HG03558 (cell line): ENCODE measurements around the gene PCDHGB6.
"Not testable (repeated sequence)": the region's sequence is repeated elsewhere in the genome, so short reads cannot be mapped to it uniquely, and the experiment has no call there.

ENCODE experiments used
- ATAC-seq: cut with Tn5 transposase; IDR thresholded peaks from one replicate; pipeline ENCODE4 v1.9.1; 2021; ENCODE audit warnings: moderate number of reproducible peaks; ENCODE audit not compliant: unreplicated experiment; ENCODE audit errors: extremely low read depth

PCDHGB6 gene

DNA sequence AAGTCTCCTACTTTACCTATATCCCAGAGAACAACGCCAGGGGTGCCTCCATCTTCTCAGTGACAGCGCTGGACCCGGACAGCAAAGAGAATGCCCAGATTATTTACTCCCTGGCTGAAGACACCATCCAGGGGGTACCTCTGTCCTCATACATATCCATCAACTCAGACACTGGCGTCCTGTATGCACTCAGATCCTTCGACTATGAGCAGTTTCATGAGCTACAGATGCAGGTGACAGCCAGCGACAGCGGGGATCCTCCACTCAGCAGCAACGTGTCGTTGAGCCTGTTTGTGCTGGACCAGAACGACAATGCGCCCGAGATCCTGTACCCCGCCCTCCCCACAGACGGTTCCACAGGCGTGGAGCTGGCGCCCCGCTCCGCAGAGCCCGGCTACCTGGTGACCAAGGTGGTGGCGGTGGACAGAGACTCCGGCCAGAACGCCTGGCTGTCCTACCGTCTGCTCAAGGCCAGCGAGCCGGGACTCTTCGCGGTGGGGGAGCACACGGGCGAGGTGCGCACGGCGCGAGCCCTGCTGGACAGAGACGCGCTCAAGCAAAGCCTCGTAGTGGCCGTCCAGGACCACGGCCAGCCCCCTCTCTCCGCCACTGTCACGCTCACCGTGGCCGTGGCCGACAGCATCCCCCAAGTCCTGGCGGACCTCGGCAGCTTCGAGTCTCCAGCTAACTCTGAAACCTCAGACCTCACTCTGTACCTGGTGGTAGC lies 6.9 kb downstream of the PCDHGB6 start:
- ATAC-seq = not testable (repeated sequence)

GRCh38 chr5:141415275-141415618 lies 7.4 kb downstream of the PCDHGB6 start:
- not testable (repeated sequence) for ATAC-seq

GRCh38 chr5:141417494-141418172 lies 9.8 kb downstream of the PCDHGB6 start, which contains the start of gene PCDHGB7:
Gene PCDHGB7, plus strand, starts transcription at chr5:141417677. Its CDS starts 183 bp downstream, at chr5:141417860.
- peak; percentile 39 for ATAC-seq

DNA sequence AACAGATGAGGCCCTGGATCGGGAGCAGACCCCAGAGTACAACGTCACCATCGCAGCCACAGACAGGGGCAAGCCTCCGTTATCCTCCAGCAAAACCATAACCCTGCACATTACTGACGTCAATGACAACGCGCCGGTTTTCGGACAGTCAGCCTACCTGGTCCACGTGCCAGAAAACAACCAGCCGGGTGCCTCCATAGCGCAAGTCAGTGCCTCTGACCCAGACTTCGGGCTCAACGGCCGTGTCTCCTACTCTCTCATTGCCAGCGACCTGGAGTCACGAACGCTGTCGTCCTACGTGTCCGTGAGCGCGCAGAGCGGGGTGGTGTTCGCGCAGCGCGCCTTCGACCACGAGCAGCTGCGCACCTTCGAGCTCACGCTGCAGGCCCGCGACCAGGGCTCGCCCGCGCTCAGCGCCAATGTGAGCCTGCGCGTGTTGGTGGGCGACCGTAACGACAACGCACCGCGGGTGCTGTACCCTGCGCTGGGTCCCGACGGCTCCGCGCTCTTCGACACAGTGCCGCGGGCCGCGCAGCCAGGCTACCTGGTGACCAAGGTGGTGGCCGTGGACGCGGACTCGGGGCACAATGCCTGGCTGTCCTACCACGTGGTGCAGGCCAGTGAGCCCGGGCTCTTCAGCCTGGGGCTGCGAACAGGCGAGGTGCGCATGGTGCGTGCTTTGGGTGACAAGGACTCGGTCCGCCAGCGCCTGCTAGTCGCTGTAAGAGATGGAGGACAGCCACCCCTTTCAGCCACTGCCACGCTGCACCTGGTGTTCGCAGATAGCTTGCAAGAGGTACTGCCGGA lies 11.5 kb downstream of the PCDHGB6 start:
- no peak for ATAC-seq

DNA sequence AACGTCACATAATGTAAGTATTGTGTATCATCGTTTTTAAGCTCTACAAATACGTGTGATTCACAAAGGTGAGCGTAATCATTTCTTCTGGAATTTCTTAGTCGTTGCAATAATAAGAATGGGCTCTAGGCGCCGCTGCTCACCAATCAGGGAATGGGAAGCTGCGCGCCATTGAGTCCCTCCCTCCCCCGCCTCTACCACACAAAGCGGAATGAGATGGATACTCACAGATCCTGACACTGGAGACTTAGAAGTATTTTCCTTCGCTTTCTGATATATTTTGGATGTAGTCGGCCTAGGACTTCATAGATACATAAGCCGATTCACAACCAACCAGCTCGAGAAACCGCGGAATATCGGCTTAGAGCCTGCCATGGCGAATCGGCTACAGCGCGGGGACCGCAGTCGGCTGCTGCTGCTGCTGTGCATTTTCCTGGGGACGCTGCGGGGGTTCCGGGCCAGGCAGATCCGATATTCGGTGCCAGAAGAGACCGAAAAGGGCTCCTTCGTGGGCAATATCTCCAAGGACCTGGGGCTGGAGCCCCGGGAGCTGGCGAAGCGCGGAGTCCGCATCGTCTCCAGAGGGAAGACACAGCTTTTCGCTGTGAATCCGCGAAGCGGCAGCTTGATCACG lies 13.2 kb downstream of the PCDHGB6 start, which contains the start of gene PCDHGA11:
Gene PCDHGA11, plus strand, starts transcription at position 197 of the 634 bp plus-strand sequence. Its CDS starts 177 bp downstream, at position 374.
- no peak for ATAC-seq

DNA sequence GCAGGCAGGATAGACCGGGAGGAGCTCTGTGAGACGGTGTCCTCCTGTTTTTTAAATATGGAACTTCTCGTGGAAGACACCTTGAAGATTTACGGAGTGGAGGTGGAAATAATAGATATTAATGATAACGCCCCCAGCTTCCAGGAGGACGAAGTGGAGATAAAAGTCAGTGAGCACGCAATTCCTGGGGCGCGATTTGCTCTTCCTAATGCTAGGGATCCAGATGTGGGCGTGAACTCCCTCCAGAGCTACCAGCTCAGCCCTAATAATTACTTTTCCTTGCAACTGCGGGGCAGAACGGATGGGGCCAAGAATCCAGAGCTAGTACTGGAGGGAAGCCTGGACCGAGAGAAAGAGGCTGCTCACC lies 13.7 kb downstream of the PCDHGB6 start:
- ATAC-seq = no peak

DNA sequence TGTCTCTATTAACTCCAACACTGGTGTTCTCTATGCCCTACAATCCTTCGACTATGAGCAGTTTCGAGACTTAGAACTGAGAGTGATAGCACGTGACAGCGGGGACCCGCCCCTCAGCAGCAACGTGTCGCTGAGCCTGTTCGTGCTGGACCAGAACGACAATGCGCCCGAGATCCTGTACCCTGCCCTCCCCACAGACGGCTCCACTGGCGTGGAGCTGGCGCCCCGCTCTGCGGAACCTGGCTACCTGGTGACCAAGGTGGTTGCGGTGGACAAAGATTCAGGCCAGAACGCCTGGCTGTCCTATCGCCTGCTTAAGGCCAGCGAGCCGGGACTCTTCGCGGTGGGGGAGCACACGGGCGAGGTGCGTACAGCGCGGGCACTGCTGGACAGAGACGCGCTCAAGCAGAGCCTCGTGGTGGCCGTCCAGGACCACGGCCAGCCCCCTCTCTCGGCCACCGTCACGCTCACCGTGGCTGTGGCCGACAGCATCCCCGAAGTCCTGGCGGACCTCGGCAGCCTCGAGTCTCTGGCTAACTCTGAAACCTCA lies 15.0 kb downstream of the PCDHGB6 start:
- ATAC-seq = no peak

DNA sequence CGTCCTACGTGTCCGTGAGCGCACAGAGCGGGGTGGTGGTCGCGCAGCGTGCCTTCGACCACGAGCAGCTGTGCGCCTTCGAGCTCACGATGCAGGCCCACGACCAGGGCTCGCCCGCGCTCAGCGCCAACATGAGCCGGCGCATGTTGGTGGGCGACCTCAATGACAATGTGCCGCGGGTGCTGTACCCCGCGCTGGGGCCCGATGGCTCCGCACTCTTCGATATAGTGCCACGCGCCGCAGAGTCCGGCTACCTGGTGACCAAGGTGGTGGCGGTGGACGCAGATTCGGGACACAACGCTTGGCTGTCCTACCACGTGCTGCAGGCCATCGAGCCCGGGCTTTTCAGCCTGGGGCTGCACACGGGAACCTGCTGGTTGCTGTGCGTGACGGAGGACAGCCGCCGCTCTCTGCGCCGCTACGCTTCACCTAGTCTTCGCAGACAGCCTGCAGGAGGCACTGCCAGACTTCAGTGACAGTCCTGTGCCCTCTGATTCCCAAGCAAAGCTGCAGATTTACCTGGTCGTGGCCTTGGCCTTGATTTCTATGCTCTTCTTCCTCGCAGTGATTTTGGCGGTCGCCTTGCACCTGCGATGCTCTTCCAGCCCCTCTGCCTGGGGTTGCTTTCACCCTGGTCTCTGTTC lies 20.1 kb downstream of the PCDHGB6 start:
- ATAC-seq = no peak

DNA sequence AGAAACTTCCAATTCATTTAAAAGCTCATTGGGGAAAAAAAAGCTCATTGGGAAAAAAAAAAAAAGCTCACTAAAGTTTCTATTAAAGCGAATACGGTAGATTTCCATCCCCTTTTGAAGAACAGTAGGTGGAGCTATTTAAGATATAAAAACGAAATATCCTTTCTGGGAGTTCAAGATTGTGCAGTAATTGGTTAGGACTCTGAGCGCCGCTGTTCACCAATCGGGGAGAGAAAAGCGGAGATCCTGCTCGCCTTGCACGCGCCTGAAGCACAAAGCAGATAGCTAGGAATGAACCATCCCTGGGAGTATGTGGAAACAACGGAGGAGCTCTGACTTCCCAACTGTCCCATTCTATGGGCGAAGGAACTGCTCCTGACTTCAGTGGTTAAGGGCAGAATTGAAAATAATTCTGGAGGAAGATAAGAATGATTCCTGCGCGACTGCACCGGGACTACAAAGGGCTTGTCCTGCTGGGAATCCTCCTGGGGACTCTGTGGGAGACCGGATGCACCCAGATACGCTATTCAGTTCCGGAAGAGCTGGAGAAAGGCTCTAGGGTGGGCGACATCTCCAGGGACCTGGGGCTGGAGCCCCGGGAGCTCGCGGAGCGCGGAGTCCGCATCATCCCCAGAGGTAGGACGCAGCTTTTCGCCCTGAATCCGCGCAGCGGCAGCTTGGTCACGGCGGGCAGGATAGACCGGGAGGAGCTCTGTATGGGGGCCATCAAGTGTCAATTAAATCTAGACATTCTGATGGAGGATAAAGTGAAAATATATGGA lies 22.7 kb downstream of the PCDHGB6 start, which contains the start of gene PCDHGA12:
Gene PCDHGA12, plus strand, starts transcription at position 176 of the 782 bp plus-strand sequence. Its CDS starts 253 bp downstream, at position 429.
- ATAC-seq = peak; percentile 82

DNA sequence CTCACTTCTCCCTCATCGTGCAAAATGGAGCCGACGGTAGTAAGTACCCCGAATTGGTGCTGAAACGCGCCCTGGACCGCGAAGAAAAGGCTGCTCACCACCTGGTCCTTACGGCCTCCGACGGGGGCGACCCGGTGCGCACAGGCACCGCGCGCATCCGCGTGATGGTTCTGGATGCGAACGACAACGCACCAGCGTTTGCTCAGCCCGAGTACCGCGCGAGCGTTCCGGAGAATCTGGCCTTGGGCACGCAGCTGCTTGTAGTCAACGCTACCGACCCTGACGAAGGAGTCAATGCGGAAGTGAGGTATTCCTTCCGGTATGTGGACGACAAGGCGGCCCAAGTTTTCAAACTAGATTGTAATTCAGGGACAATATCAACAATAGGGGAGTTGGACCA lies 23.5 kb downstream of the PCDHGB6 start:
- no peak for ATAC-seq

DNA sequence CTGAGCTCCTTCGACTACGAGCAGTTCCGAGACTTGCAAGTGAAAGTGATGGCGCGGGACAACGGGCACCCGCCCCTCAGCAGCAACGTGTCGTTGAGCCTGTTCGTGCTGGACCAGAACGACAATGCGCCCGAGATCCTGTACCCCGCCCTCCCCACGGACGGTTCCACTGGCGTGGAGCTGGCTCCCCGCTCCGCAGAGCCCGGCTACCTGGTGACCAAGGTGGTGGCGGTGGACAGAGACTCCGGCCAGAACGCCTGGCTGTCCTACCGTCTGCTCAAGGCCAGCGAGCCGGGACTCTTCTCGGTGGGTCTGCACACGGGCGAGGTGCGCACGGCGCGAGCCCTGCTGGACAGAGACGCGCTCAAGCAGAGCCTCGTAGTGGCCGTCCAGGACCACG lies 24.5 kb downstream of the PCDHGB6 start:
- not testable (repeated sequence) for ATAC-seq

- not testable (repeated sequence) for ATAC-seq
Observed at GRCh38 chr5:141432726-141433125, 24.9 kb downstream of the PCDHGB6 start.

GRCh38 chr5:141434006-141434405 lies 26.2 kb downstream of the PCDHGB6 start:
- ATAC-seq = no peak

DNA sequence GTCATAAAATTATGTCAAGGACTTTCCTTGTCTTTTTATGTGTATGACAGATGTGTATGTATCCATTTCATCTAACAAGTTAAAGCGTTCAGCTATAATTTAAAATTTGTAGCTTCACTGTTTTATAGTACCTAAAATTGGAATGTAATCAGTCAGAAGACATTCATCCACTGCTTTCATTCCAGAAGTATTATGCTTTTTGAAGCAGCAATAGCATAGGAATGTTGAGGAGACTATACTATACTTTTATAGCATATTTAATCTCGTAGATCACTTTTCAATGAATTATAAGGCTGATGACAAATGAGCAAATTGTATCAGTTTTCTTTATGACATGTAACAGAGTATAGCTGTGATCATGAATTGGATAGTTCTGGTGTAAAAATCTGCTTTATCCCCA lies 29.4 kb downstream of the PCDHGB6 start:
- ATAC-seq = no peak

GRCh38 chr5:141439411-141440141 lies 31.8 kb downstream of the PCDHGB6 start:
- ATAC-seq = no peak

DNA sequence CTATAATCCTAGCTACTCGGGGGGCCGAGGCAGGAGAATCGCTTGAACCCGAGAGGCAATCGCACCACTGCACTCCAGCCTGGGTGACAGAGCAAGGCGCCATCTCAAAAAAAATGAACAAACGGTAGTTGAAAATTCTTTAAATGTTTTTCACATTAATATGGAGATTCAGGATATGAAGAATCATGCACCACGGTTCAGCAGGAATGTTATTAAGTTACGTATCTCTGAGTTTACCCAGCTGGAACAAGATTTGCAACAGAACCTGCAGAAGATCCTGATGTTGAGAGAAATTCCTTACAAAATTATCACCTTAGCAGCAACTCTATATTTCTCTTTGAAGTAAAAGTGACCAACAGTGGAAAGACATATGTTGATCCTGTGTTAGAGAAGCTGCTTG lies 32.5 kb downstream of the PCDHGB6 start:
- no peak for ATAC-seq

GRCh38 chr5:141441571-141442170 lies 33.9 kb downstream of the PCDHGB6 start:
- no peak for ATAC-seq
